ENCODE data around the gene MAN2B1. TPM values are rescaled to one million over a fixed set of nuclear protein-coding genes. Genes with fewer than 3 reads are reported as not detected.

Gene MAN2B1
- polyA plus RNA-seq, 3 donors = 218 to 305 (median 295) TPM

DNA sequence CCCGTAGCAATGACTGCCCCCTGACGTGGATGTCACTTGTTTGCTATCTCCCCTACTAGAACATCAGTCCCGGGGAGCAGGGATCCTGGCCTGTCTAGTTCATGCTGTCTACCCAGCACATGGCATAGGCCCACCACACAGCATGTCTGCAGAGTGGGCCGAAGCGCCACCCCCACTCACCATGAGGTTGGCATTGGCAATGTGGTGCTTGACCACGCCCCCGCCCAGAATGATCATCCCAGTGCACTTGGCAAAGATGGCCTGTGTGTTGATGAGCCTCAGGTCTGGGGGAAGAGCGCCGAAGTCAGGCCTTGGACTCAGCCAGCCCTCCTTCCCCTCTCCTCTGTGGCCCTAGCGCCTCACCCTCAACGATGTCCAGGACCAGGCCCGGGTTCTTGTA lies 10.4 kb upstream of the MAN2B1 start:
- H4K20me1 ChIP-seq (ENCODE audit: insufficient read depth, low read length) = peaks cover 67% of the 10 kb centered on the region
- H3K4me1 Mint-ChIP-seq = peaks cover 26% of the 10 kb centered on the region
- peaks cover 0 to 3% (median 0%) of the 10 kb centered on the region in 7 donors for H3K9me3 Mint-ChIP-seq
- H2AFZ ChIP-seq (ENCODE audit: insufficient read depth, low read depth, low read length, poor library complexity, severe bottlenecking) = no peak overlapping the region
- H3K4me3 Mint-ChIP-seq = no peak overlapping the region
- no peaks in the 10 kb centered on the region for H3K9me3 ChIP-seq (replicated peaks in 1 of 2; ENCODE audit: control insufficient read depth in 1 of 2, insufficient read depth in 1 of 2, low read length in 2 of 2)
- no peaks in the 10 kb centered on the region for H3K27me3 ChIP-seq (ENCODE audit: control insufficient read depth in 2 of 2, insufficient read depth in 2 of 2, low read length in 2 of 2)
- no peak overlapping the region for H3K27ac ChIP-seq (ENCODE audit: low read depth in 1 of 2, low read length in 2 of 2)
- no peak for DNase-seq
- no peak overlapping the region for H3K9ac ChIP-seq (ENCODE audit: insufficient read depth, low read length, poor library complexity, severe bottlenecking)
- TF ChIP-seq, protein P1, sequence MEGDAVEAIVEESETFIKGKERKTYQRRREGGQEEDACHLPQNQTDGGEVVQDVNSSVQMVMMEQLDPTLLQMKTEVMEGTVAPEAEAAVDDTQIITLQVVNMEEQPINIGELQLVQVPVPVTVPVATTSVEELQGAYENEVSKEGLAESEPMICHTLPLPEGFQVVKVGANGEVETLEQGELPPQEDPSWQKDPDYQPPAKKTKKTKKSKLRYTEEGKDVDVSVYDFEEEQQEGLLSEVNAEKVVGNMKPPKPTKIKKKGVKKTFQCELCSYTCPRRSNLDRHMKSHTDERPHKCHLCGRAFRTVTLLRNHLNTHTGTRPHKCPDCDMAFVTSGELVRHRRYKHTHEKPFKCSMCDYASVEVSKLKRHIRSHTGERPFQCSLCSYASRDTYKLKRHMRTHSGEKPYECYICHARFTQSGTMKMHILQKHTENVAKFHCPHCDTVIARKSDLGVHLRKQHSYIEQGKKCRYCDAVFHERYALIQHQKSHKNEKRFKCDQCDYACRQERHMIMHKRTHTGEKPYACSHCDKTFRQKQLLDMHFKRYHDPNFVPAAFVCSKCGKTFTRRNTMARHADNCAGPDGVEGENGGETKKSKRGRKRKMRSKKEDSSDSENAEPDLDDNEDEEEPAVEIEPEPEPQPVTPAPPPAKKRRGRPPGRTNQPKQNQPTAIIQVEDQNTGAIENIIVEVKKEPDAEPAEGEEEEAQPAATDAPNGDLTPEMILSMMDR (IDR thresholded peaks at IDR 0.05) = no peak
- peaks cover 0 to 5% (median 0%) of the 10 kb centered on the region in 3 donors for H3K27me3 Mint-ChIP-seq (ENCODE audit: low read depth in 3 of 3)
- intact Hi-C loops (cut with micrococcal nuclease) = no loop called here
- 96% methylated on average over 8 of the region's 12 CpGs for WGBS (ENCODE audit: insufficient coverage)
- H3K4me3 ChIP-seq (replicated peaks in 1 of 3; ENCODE audit: low read depth in 2 of 3, low read length in 3 of 3) = no peak overlapping the region
- peaks cover 63 to 82% of the 10 kb centered on the region in 2 donors for H3K36me3 Mint-ChIP-seq
- peak overlapping the region in 4 of 7 donors; percentile 1 to 50 (median 18) for H3K27ac Mint-ChIP-seq
- H3K4me1 ChIP-seq (ENCODE audit: control insufficient read depth in 1 of 2, insufficient read depth in 2 of 2, low read length in 2 of 2) = peaks cover 12 to 23% of the 10 kb centered on the region in 2 donors
- H3K36me3 ChIP-seq (replicated peaks in 1 of 2; ENCODE audit: control insufficient read depth in 1 of 2, insufficient read depth in 2 of 2, low read length in 2 of 2) = peaks cover 60 to 79% of the 10 kb centered on the region in 2 donors
- H3K4me2 ChIP-seq (replicated peaks; ENCODE audit: extremely low read depth, low read length, poor library complexity, severe bottlenecking) = no peak overlapping the region
- peaks cover 22% of the 10 kb centered on the region for H3K79me2 ChIP-seq (ENCODE audit: insufficient read depth, low read length)

DNA sequence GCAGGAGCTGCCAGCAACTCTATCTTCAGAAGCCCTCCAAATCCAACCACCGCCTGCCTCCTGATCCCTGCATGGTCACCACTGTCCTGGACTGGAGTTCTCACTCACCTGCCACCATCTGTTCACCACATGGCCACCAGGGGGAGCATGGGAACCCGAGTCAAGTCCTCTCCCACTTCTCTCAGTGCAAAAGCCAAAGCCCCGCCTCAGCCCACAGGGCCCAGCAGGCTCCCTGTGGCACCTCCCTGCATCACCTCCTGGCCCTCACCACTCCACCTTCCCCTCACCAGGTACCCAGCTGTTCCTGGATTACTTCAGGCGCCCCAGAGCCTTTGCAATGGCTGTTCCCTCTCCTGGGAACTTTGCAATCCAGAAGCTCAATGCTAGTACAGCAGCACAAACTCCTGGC lies 9.8 kb upstream of the MAN2B1 start:
- peaks cover 67% of the 10 kb centered on the region for H4K20me1 ChIP-seq (ENCODE audit: insufficient read depth, low read length)
- H3K9me3 Mint-ChIP-seq = peaks cover 0 to 3% (median 0%) of the 10 kb centered on the region in 7 donors

More for the DNA sequence above, 9.8 kb upstream of the MAN2B1 start:
- H3K4me2 ChIP-seq (replicated peaks; ENCODE audit: extremely low read depth, low read length, poor library complexity, severe bottlenecking) = no peak overlapping the region
- H3K27me3 ChIP-seq (ENCODE audit: control insufficient read depth in 2 of 2, insufficient read depth in 2 of 2, low read length in 2 of 2) = no peaks in the 10 kb centered on the region
- H3K4me1 ChIP-seq (ENCODE audit: control insufficient read depth in 1 of 2, insufficient read depth in 2 of 2, low read length in 2 of 2) = peaks cover 9 to 19% of the 10 kb centered on the region in 2 donors
- peak overlapping the region in 1 of 2 donors; percentile 32 for H3K27ac ChIP-seq (ENCODE audit: low read depth in 1 of 2, low read length in 2 of 2)
- no peak overlapping the region for H2AFZ ChIP-seq (ENCODE audit: insufficient read depth, low read depth, low read length, poor library complexity, severe bottlenecking)
- H3K9ac ChIP-seq (ENCODE audit: insufficient read depth, low read length, poor library complexity, severe bottlenecking) = no peak overlapping the region
- H3K36me3 Mint-ChIP-seq = peaks cover 64 to 83% of the 10 kb centered on the region in 2 donors
- intact Hi-C loops (cut with micrococcal nuclease) = no loop called here
- H3K79me2 ChIP-seq (ENCODE audit: insufficient read depth, low read length) = peaks cover 22% of the 10 kb centered on the region
- peaks cover 60 to 79% of the 10 kb centered on the region in 2 donors for H3K36me3 ChIP-seq (replicated peaks in 1 of 2; ENCODE audit: control insufficient read depth in 1 of 2, insufficient read depth in 2 of 2, low read length in 2 of 2)
- H3K27ac Mint-ChIP-seq = peak overlapping the region in 4 of 7 donors; percentile 1 to 57 (median 14)
- no peaks in the 10 kb centered on the region for H3K9me3 ChIP-seq (replicated peaks in 1 of 2; ENCODE audit: control insufficient read depth in 1 of 2, insufficient read depth in 1 of 2, low read length in 2 of 2)
- TF ChIP-seq, protein P1 (IDR thresholded peaks at IDR 0.05) = peak; percentile 88
- peak; percentile 59 to 75 (median 60) for DNase-seq
- H3K4me1 Mint-ChIP-seq = peaks cover 27% of the 10 kb centered on the region
- H3K4me3 Mint-ChIP-seq = no peak overlapping the region
- H3K4me3 ChIP-seq (replicated peaks in 1 of 3; ENCODE audit: low read depth in 2 of 3, low read length in 3 of 3) = no peak overlapping the region
- WGBS (ENCODE audit: insufficient coverage) = 44% methylated on average over 4 of the region's 4 CpGs
- H3K27me3 Mint-ChIP-seq (ENCODE audit: low read depth in 3 of 3) = peaks cover 0 to 4% (median 0%) of the 10 kb centered on the region in 3 donors

All from CD14-positive monocyte (primary cell).